C4-2B (cell line): ENCODE data around the gene NSFL1C.

Experiments
- H3K27ac ChIP-seq: fragments of 450-650 bp; 2 replicates; pipeline ENCODE4 v1.5.1; 2017
- CTCF ChIP-seq: fragments of 450-650 bp; conservative IDR thresholded peaks from 2 replicates; pipeline ENCODE4 v1.5.1; 2017; ENCODE audit warnings: mild to moderate bottlenecking
- ZFX ChIP-seq: fragments of 450-650 bp; IDR thresholded peaks from 2 replicates; pipeline ENCODE4 v1.6.1; 2017

NSFL1C gene

GRCh38 chr20:1466211-1467081 is at the start of gene NSFL1C:
Gene NSFL1C, minus strand, starts transcription at chr20:1466849. Its CDS starts 25 bp downstream, at chr20:1466824.
- TF ChIP-seq CTCF = peak; percentile 98
- peak; percentile 93 for TF ChIP-seq ZFX
- H3K27ac ChIP-seq = peak within 1 kb of the TSS; percentile 90

GRCh38 chr20:1513801-1514200 is 47.2 kb upstream of the NSFL1C start:
- TF ChIP-seq CTCF (no peak), ZFX (no peak)

DNA sequence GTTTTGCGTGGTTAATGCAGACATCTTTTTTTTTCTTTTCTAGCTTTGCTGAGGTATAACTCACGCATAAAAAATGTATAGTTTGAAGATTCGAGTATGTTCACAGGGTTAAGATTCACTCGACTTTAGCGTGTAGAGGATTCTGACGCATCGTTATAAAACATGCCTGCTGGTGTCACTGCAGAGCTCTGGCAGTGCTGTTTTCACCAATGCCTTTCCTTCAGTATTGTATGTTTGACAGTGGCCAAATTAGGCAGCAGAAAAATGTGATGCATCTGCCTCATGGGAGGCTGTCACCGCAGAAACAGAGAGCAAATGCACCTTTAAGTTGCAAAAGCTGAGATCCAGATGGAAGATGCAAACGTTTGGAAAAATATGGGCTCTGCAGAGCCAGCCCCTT is 42.6 kb upstream of the NSFL1C start:
- H3K27ac ChIP-seq = no peak overlapping the region
- TF ChIP-seq CTCF (peak; percentile 68), ZFX (no peak)

More at GRCh38 chr20:1513801-1514200, 47.2 kb upstream of the NSFL1C start:
- no peak overlapping the region for H3K27ac ChIP-seq

DNA sequence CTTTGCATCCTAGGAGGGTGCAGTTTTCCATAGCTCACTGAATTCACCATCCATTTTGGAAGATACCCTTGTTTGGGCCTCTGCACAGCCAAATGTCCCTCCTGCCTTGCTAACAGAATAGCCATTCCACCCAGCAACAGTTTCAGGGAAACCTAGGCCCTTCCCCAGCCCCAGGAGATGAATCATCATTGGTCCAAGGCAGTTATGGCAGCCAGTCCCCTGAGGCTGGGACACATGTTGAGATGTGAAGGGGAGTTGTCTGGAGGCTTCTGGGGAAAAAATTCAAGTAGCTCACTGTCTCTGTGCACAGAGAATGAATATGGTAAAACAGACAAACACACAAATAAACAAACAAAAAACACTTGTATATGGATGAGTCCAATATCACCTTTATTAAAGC is 41.9 kb upstream of the NSFL1C start:
- H3K27ac ChIP-seq = no peak overlapping the region
- no peak for TF ChIP-seq CTCF
- TF ChIP-seq ZFX = no peak

DNA sequence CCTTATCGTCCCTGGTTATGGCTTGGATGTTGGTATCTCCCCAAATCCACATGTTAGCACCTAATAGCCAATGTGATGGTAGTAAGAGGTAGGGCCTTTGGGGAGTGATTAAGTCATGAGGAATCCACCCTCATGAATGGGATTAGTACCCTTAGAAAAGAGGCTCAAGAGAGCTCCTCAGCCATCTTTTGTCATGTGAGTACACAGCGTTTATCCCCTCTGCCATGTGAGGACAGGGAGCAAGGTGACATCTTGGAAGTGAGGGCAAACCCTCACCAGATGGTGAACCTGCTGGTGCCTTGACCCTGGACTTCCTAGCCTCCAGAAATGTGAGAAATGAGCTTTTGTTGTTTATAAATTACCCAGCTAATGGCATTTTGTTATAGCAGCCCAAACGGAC is 40.6 kb upstream of the NSFL1C start:
- TF ChIP-seq CTCF = no peak
- no peak for TF ChIP-seq ZFX
- no peak overlapping the region for H3K27ac ChIP-seq

DNA sequence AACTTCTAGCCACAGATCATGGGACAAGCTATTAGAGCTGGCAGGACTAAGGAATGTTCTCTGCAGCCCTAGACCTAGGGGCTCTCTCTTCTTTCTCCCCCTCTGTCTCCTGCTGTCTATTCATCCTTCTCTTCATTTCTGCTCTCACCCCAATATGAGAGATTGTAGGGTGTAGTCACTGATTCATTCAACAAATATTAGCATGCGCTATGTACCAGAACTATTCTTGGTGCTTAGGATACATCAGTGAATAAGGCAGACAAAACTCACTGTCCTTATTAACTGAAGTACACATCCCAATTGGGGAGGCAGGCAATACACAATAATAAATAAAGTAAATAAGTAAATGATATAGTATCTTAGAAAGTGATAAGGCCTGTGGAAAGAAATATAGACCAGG is 39.2 kb upstream of the NSFL1C start:
- no peak overlapping the region for H3K27ac ChIP-seq

More for the DNA sequence above, 39.2 kb upstream of the NSFL1C start:
- TF ChIP-seq CTCF (no peak), ZFX (no peak)
